Measurements from ENCODE around the gene ARID2. TPM values are rescaled to one million over a fixed set of nuclear protein-coding genes. Genes with fewer than 3 reads are reported as not detected.

ARID2 gene
- polyA plus RNA-seq, 2 donors = 5.0 to 8.5 TPM

DNA sequence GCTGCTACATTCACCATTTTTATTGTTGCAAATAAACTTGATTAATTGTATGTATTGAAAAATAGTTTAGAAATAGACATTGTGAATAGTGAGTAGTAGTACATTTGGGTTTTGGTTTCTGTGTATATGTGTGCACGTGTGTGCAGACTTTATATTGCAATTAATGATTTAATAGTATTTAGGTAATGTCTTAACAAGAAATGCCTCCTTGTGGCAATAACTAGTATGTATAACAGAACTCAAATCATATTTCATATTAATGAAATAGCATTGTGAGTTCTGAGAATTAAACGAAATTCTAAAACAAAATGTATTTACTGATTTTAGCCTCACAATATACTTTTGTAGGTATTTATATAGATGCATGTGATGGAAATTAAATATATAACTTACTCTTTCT is 160.8 kb downstream of the ARID2 start:
- Histone ChIP-seq H3K9me3 (ENCODE audit: control insufficient read depth in 2 of 2, insufficient read depth in 1 of 2, low read depth in 1 of 2, low read length in 1 of 2) (no peaks in the 10 kb centered on the region), H3K4me1 (ENCODE audit: control insufficient read depth in 2 of 2, insufficient read depth in 2 of 2, low read length in 1 of 2) (no peaks in the 10 kb centered on the region), H3K27ac (ENCODE audit: low read depth in 2 of 2, low read length in 1 of 2) (no peak overlapping the region), H3K36me3 (ENCODE audit: control insufficient read depth in 2 of 2, insufficient read depth in 2 of 2, low read length in 1 of 2) (peaks cover 0 to 5% of the 10 kb centered on the region in 2 donors), H3K4me3 (ENCODE audit: low read depth in 1 of 2, low read length in 2 of 2) (no peak overlapping the region), H3K27me3 (ENCODE audit: control insufficient read depth in 1 of 2, insufficient read depth in 2 of 2, low read length in 2 of 2) (no peaks in the 10 kb centered on the region)
- WGBS, 2 donors = 73 to 77% methylated on average over 2 of the region's 2 CpGs

DNA sequence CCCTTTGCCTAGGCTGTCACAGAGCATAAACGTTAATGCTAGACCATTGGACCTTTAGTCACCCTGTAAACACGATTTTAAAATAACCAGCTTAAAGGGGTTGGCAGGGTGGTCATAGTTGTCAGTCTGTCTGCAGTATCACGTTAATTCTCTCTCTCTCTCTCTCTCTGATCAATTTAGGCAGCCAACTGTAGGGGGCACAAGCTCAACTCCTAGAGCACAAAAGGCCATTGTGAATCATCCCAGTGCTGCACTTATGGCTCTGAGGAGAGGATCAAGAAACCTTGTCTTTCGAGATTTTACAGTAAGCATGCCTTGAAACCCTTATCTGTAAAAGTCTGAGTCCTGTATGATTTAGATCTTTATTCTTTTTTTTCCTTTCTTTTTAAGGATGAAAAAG is 163.7 kb downstream of the ARID2 start:
- peaks cover 3 to 6% of the 10 kb centered on the region in 2 donors for H3K36me3 ChIP-seq (ENCODE audit: control insufficient read depth in 2 of 2, insufficient read depth in 2 of 2, low read length in 1 of 2)
- WGBS, 2 donors = 67 to 69% methylated on average over 4 of the region's 4 CpGs

DNA sequence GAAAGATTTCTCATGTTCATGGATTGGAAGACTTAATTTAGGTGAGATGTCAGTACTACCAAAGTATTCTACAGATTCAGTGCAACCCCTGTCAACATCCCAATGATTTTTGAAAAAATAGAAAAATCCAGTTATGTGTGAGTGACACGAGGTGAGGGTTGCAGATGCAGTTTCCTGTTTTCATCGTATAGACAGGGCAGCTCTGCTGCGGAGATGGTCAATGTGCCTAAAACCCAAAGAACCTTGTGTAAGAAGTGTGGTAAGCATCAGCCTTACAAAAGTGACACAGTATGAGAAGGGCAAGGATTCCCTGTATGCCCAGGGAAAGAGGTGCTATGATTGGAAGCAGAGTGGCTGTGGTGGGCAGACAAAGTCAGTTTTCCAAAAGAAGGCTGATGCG is 166.5 kb downstream of the ARID2 start:
- H3K27me3 ChIP-seq (ENCODE audit: control insufficient read depth in 1 of 2, insufficient read depth in 2 of 2, low read length in 2 of 2) = no peaks in the 10 kb centered on the region
- no peak overlapping the region for H3K4me3 ChIP-seq (ENCODE audit: low read depth in 1 of 2, low read length in 2 of 2)
- peaks cover 3 to 6% of the 10 kb centered on the region in 2 donors for H3K36me3 ChIP-seq (ENCODE audit: control insufficient read depth in 2 of 2, insufficient read depth in 2 of 2, low read length in 1 of 2)
- 94 to 95% methylated on average over 4 of the region's 4 CpGs for WGBS, 2 donors
- no peak overlapping the region for H3K27ac ChIP-seq (ENCODE audit: low read depth in 2 of 2, low read length in 1 of 2)
- H3K9me3 ChIP-seq (ENCODE audit: control insufficient read depth in 2 of 2, insufficient read depth in 1 of 2, low read depth in 1 of 2, low read length in 1 of 2) = no peaks in the 10 kb centered on the region
- H3K4me1 ChIP-seq (ENCODE audit: control insufficient read depth in 2 of 2, insufficient read depth in 2 of 2, low read length in 1 of 2) = no peaks in the 10 kb centered on the region

More for the DNA sequence above, 163.7 kb downstream of the ARID2 start:
- Histone ChIP-seq H3K4me1 (ENCODE audit: control insufficient read depth in 2 of 2, insufficient read depth in 2 of 2, low read length in 1 of 2) (no peaks in the 10 kb centered on the region), H3K27me3 (ENCODE audit: control insufficient read depth in 1 of 2, insufficient read depth in 2 of 2, low read length in 2 of 2) (no peaks in the 10 kb centered on the region), H3K27ac (ENCODE audit: low read depth in 2 of 2, low read length in 1 of 2) (no peak overlapping the region), H3K9me3 (ENCODE audit: control insufficient read depth in 2 of 2, insufficient read depth in 1 of 2, low read depth in 1 of 2, low read length in 1 of 2) (no peaks in the 10 kb centered on the region), H3K4me3 (ENCODE audit: low read depth in 1 of 2, low read length in 2 of 2) (no peak overlapping the region)

DNA sequence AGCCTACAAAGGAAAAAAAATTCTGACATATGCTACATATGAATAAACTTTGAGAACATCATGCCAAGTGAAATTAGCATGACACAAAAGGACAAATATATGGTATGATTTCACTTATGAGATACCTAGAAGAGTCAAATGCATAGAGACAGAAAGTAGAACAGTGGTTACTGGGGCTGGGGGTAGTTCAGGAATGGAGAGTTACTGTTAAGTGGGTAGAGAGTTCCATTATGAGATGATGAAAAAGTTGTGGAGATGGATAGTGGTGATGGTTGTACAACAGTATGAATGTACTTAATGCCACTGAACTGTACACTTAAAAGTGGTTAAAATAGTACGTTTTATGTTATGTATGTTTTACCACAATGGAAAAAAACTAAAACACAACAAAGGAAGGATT is 168.6 kb downstream of the ARID2 start:
- Histone ChIP-seq H3K27ac (ENCODE audit: low read depth in 2 of 2, low read length in 1 of 2) (no peak overlapping the region), H3K27me3 (ENCODE audit: control insufficient read depth in 1 of 2, insufficient read depth in 2 of 2, low read length in 2 of 2) (no peaks in the 10 kb centered on the region), H3K4me3 (ENCODE audit: low read depth in 1 of 2, low read length in 2 of 2) (no peak overlapping the region), H3K9me3 (ENCODE audit: control insufficient read depth in 2 of 2, insufficient read depth in 1 of 2, low read depth in 1 of 2, low read length in 1 of 2) (no peaks in the 10 kb centered on the region), H3K4me1 (ENCODE audit: control insufficient read depth in 2 of 2, insufficient read depth in 2 of 2, low read length in 1 of 2) (no peaks in the 10 kb centered on the region), H3K36me3 (ENCODE audit: control insufficient read depth in 2 of 2, insufficient read depth in 2 of 2, low read length in 1 of 2) (peaks cover 3 to 6% of the 10 kb centered on the region in 2 donors)
- 94 to 95% methylated on average over 1 of the region's 1 CpG for WGBS, 2 donors

DNA sequence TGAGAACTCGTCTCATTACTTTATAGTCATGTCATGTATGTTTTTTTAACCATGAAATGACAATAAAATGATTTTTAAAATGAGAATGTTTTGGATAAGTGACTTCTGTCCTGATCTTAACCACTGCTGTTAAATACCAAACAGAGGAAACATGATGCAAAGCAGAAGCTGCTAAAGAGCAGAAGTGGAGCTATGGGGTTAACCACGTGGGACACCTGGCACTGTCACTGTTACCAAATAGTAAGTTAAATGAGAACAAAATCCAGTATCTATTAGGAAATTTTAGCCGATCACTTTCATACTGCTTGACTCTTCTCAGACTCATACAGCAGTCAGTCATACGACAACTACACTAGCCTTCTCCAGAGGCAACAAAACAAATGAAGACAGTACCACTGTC is 178.4 kb downstream of the ARID2 start:
- Histone ChIP-seq H3K4me3 (ENCODE audit: low read depth in 1 of 2, low read length in 2 of 2) (no peak overlapping the region), H3K4me1 (ENCODE audit: control insufficient read depth in 2 of 2, insufficient read depth in 2 of 2, low read length in 1 of 2) (no peaks in the 10 kb centered on the region), H3K9me3 (ENCODE audit: control insufficient read depth in 2 of 2, insufficient read depth in 1 of 2, low read depth in 1 of 2, low read length in 1 of 2) (no peaks in the 10 kb centered on the region), H3K27ac (ENCODE audit: low read depth in 2 of 2, low read length in 1 of 2) (no peak overlapping the region), H3K36me3 (ENCODE audit: control insufficient read depth in 2 of 2, insufficient read depth in 2 of 2, low read length in 1 of 2) (no peaks in the 10 kb centered on the region), H3K27me3 (ENCODE audit: control insufficient read depth in 1 of 2, insufficient read depth in 2 of 2, low read length in 2 of 2) (no peaks in the 10 kb centered on the region)
- 70 to 78% methylated on average over 4 of the region's 4 CpGs for WGBS, 2 donors

DNA sequence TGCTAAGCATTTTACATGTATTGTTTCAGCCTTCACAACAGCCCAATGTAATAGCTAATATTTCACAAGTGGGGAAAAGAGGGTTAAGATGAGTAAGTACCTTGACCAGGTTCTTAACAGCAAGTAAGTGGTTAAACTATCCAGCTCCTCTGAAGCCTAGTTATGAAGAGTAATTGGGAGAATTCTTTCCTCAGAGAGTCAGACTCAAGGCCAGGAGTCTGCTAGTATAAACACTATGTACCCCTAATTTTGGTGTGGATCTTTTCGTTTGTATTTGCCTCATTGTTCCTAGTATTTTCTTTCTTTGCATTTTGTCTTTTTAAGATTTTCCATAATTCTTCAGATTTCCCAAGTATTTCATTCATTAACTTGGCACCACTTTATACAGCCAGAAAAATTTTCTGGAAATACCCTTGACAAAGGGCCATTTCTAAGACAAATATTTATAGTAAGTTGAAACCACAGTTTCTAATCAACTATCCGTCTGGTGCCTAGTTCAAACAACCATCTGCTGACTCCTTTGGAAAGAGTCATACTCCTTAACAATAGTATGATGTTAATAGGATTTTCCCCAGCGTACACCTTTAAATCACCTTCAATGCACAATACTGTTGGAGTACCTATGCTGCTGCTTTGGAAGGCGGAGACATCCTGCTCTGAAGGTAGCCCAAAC is 179.7 kb downstream of the ARID2 start:
- Histone ChIP-seq H3K9me3 (ENCODE audit: control insufficient read depth in 2 of 2, insufficient read depth in 1 of 2, low read depth in 1 of 2, low read length in 1 of 2) (no peaks in the 10 kb centered on the region), H3K4me1 (ENCODE audit: control insufficient read depth in 2 of 2, insufficient read depth in 2 of 2, low read length in 1 of 2) (no peaks in the 10 kb centered on the region), H3K4me3 (ENCODE audit: low read depth in 1 of 2, low read length in 2 of 2) (no peak overlapping the region), H3K27ac (ENCODE audit: low read depth in 2 of 2, low read length in 1 of 2) (no peak overlapping the region), H3K27me3 (ENCODE audit: control insufficient read depth in 1 of 2, insufficient read depth in 2 of 2, low read length in 2 of 2) (no peaks in the 10 kb centered on the region), H3K36me3 (ENCODE audit: control insufficient read depth in 2 of 2, insufficient read depth in 2 of 2, low read length in 1 of 2) (no peaks in the 10 kb centered on the region)
- 45 to 53% methylated on average over 4 of the region's 4 CpGs for WGBS, 2 donors

DNA sequence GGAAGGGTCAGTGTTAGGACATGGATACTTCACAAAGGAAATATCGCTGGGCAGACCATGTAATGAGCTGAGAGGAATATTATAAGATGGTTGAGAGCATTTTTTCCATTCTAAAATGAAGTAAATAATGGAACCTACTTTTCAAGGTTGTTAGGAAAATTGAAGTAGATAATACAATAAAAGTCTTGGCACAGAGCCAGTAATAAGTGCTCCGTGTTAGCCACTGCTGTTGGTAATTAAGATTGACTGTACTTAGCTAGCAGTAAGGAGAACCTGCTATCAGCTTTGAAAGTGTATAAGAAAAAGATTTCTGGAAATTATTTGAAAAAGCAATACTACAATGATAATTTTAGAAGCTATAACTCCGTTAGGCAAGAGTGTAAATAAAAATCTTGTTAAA is 183.3 kb downstream of the ARID2 start:
- H3K36me3 ChIP-seq (ENCODE audit: control insufficient read depth in 2 of 2, insufficient read depth in 2 of 2, low read length in 1 of 2) = no peaks in the 10 kb centered on the region
- WGBS, 2 donors = 47 to 49% methylated on average over 3 of the region's 3 CpGs
- no peaks in the 10 kb centered on the region for H3K4me1 ChIP-seq (ENCODE audit: control insufficient read depth in 2 of 2, insufficient read depth in 2 of 2, low read length in 1 of 2)
- no peak overlapping the region for H3K27ac ChIP-seq (ENCODE audit: low read depth in 2 of 2, low read length in 1 of 2)
- no peaks in the 10 kb centered on the region for H3K9me3 ChIP-seq (ENCODE audit: control insufficient read depth in 2 of 2, insufficient read depth in 1 of 2, low read depth in 1 of 2, low read length in 1 of 2)
- H3K27me3 ChIP-seq (ENCODE audit: control insufficient read depth in 1 of 2, insufficient read depth in 2 of 2, low read length in 2 of 2) = no peaks in the 10 kb centered on the region
- H3K4me3 ChIP-seq (ENCODE audit: low read depth in 1 of 2, low read length in 2 of 2) = no peak overlapping the region

DNA sequence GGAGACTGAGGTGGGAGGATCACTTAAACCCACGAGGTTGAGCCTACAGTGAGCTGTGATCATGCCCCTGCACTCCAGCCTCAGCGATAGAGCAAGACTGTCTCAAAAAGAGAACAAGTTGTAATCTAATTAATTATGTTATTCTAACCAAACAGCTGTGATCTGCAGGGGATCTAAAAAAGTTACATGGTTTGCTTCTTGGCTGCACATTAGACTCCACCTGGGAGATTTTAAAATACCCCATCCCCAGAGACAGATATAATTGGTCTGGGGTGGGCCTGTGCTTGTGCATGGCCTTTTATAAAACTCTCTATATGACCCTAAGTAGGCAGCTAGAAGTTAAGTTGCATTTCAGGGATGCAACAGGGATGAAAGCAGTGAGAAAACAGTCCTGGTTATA is 184.1 kb downstream of the ARID2 start:
- H3K27ac ChIP-seq (ENCODE audit: low read depth in 2 of 2, low read length in 1 of 2) = no peak overlapping the region
- 47 to 50% methylated on average over 2 of the region's 2 CpGs for WGBS, 2 donors
- no peaks in the 10 kb centered on the region for H3K36me3 ChIP-seq (ENCODE audit: control insufficient read depth in 2 of 2, insufficient read depth in 2 of 2, low read length in 1 of 2)
- no peak overlapping the region for H3K4me3 ChIP-seq (ENCODE audit: low read depth in 1 of 2, low read length in 2 of 2)
- no peaks in the 10 kb centered on the region for H3K27me3 ChIP-seq (ENCODE audit: control insufficient read depth in 1 of 2, insufficient read depth in 2 of 2, low read length in 2 of 2)
- no peaks in the 10 kb centered on the region for H3K4me1 ChIP-seq (ENCODE audit: control insufficient read depth in 2 of 2, insufficient read depth in 2 of 2, low read length in 1 of 2)
- H3K9me3 ChIP-seq (ENCODE audit: control insufficient read depth in 2 of 2, insufficient read depth in 1 of 2, low read depth in 1 of 2, low read length in 1 of 2) = no peaks in the 10 kb centered on the region

DNA sequence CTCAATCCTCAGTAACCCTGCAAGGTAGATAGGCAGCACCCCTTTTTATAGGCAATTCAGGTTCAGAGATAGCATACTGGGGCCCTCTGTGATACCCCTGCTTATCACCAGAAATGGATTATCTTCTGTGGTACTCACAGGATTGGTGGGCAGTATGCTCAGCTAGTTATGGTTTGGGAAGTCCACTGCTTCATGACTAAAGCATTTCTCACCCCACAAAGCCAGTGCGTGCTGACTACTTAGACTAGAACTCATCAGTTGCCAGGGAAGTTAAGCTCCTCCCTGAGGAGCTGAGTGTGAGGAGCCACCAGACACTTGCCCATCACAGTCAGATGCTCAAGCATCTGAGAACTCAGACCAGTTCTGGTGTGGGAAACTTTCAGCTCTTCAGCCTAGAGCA is 184.6 kb downstream of the ARID2 start:
- H3K4me3 ChIP-seq (ENCODE audit: low read depth in 1 of 2, low read length in 2 of 2) = no peak overlapping the region
- no peak overlapping the region for H3K27ac ChIP-seq (ENCODE audit: low read depth in 2 of 2, low read length in 1 of 2)
- WGBS, 2 donors = 41 to 55% methylated on average over 1 of the region's 1 CpG
- no peaks in the 10 kb centered on the region for H3K9me3 ChIP-seq (ENCODE audit: control insufficient read depth in 2 of 2, insufficient read depth in 1 of 2, low read depth in 1 of 2, low read length in 1 of 2)
- H3K4me1 ChIP-seq (ENCODE audit: control insufficient read depth in 2 of 2, insufficient read depth in 2 of 2, low read length in 1 of 2) = no peaks in the 10 kb centered on the region
- H3K27me3 ChIP-seq (ENCODE audit: control insufficient read depth in 1 of 2, insufficient read depth in 2 of 2, low read length in 2 of 2) = no peaks in the 10 kb centered on the region
- no peaks in the 10 kb centered on the region for H3K36me3 ChIP-seq (ENCODE audit: control insufficient read depth in 2 of 2, insufficient read depth in 2 of 2, low read length in 1 of 2)

DNA sequence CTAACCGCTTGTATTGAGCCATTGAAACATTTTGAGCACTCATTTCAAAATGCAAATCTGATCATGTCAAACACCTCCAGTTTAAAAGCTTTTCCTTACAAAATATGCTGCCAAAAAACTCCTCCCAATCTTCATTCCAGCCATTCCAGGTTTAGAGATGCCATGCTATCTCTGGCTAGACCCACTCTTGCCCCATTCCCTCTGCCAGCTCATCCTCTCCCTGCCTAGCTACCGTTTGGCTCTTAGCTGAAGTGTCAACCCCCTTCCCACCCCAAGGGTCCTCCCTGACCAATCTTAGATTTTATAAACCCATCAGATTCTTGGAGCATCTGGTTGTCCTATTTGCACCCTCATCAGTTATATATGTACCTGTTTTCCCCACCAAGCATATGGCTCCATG is 185.9 kb downstream of the ARID2 start:
- Histone ChIP-seq H3K4me3 (ENCODE audit: low read depth in 1 of 2, low read length in 2 of 2) (no peak overlapping the region), H3K9me3 (ENCODE audit: control insufficient read depth in 2 of 2, insufficient read depth in 1 of 2, low read depth in 1 of 2, low read length in 1 of 2) (no peaks in the 10 kb centered on the region), H3K4me1 (ENCODE audit: control insufficient read depth in 2 of 2, insufficient read depth in 2 of 2, low read length in 1 of 2) (no peaks in the 10 kb centered on the region), H3K36me3 (ENCODE audit: control insufficient read depth in 2 of 2, insufficient read depth in 2 of 2, low read length in 1 of 2) (no peaks in the 10 kb centered on the region), H3K27ac (ENCODE audit: low read depth in 2 of 2, low read length in 1 of 2) (no peak overlapping the region), H3K27me3 (ENCODE audit: control insufficient read depth in 1 of 2, insufficient read depth in 2 of 2, low read length in 2 of 2) (no peaks in the 10 kb centered on the region)
- WGBS, 2 donors = 86 to 88% methylated on average over 2 of the region's 2 CpGs
